Measurements from ENCODE around the gene IZUMO2. TPM values are rescaled to one million over a fixed set of nuclear protein-coding genes. Genes with fewer than 3 reads are reported as not detected.

The IZUMO2 gene
- total RNA-seq, 1 experiment from 2014 or later = not detected

- ATAC-seq = no peak
- TF ChIP-seq TCF7L2 (IDR thresholded peaks at IDR 0.05; ENCODE audit: low read depth, low read length) (no peak), CTCF (IDR thresholded peaks at IDR 0.05) (no peak), POLR2AphosphoS5 (IDR thresholded peaks at IDR 0.05; ENCODE audit: low read depth, low read length) (no peak), SIN3A (IDR thresholded peaks at IDR 0.05; ENCODE audit: borderline replicate concordance, insufficient read depth, low read depth, low read length) (no peak), REST (IDR thresholded peaks at IDR 0.05; ENCODE audit: insufficient read depth in 1 of 2, low read depth in 2 of 2, low read length in 1 of 2) (no peak)
- Histone ChIP-seq H3K9me3 (ENCODE audit: control insufficient read depth, insufficient read depth, low read depth, low read length) (no peaks in the 10 kb centered on the region), H3K4me1 (ENCODE audit: control insufficient read depth, insufficient read depth, low read length) (no peaks in the 10 kb centered on the region), H3K36me3 (ENCODE audit: control insufficient read depth, insufficient read depth, low read length) (no peaks in the 10 kb centered on the region), H3K27ac (ENCODE audit: low read length) (no peak overlapping the region), H3K27me3 (ENCODE audit: control insufficient read depth, insufficient read depth, low read length) (no peaks in the 10 kb centered on the region), H3K4me3 (ENCODE audit: low read depth in 2 of 2, low read length in 2 of 2) (no peak overlapping the region)
- BruUV-seq (replicated peaks) = no TSS peak
- no peak for DNase-seq (ENCODE audit: low read depth, low spot score)
- CTCF ChIA-PET = no interaction called here
- POLR2A ChIA-PET = interaction anchor here (1.2 kb wide), 1 partner anchor 9 kb away, joined by 3 read pairs; no protein-coding TSS in a partner anchor
- in situ Hi-C loops (cut with HindIII; ENCODE audit: low pct_unique_long_range_greater_than_20kb, low sequenced_read_pairs) = no loop called here
- intact Hi-C loops (cut with micrococcal nuclease; ENCODE audit: unreplicated experiment) = no loop called here
Observed at GRCh38 chr19:50181121-50181520, 18.0 kb upstream of the IZUMO2 start.

GRCh38 chr19:50178859-50179537, 15.9 kb upstream of the IZUMO2 start:
- Histone ChIP-seq H3K4me3 (ENCODE audit: low read depth in 2 of 2, low read length in 2 of 2) (no peak overlapping the region), H3K27ac (ENCODE audit: low read length) (no peak overlapping the region), H3K4me1 (ENCODE audit: control insufficient read depth, insufficient read depth, low read length) (no peaks in the 10 kb centered on the region), H3K9me3 (ENCODE audit: control insufficient read depth, insufficient read depth, low read depth, low read length) (no peaks in the 10 kb centered on the region), H3K27me3 (ENCODE audit: control insufficient read depth, insufficient read depth, low read length) (no peaks in the 10 kb centered on the region), H3K36me3 (ENCODE audit: control insufficient read depth, insufficient read depth, low read length) (no peaks in the 10 kb centered on the region)
- ATAC-seq (no peak), DNase-seq (ENCODE audit: low read depth, low spot score) (no peak)
- POLR2A ChIA-PET = no interaction called here
- BruUV-seq (replicated peaks) = no TSS peak
- TF ChIP-seq TCF7L2 (IDR thresholded peaks at IDR 0.05; ENCODE audit: low read depth, low read length) = no peak
- no peak for TF ChIP-seq REST (IDR thresholded peaks at IDR 0.05; ENCODE audit: insufficient read depth in 1 of 2, low read depth in 2 of 2, low read length in 1 of 2)
- no peak for TF ChIP-seq SIN3A (IDR thresholded peaks at IDR 0.05; ENCODE audit: borderline replicate concordance, insufficient read depth, low read depth, low read length)
- no peak for TF ChIP-seq CTCF (IDR thresholded peaks at IDR 0.05)
- no peak for TF ChIP-seq POLR2AphosphoS5 (IDR thresholded peaks at IDR 0.05; ENCODE audit: low read depth, low read length)
- intact Hi-C loops (cut with micrococcal nuclease; ENCODE audit: unreplicated experiment) (no loop called here), in situ Hi-C loops (cut with HindIII; ENCODE audit: low pct_unique_long_range_greater_than_20kb, low sequenced_read_pairs) (no loop called here)
- CTCF ChIA-PET = no interaction called here

Data from Panc1 (cell line).